GM12873 (cell line): Measurements from ENCODE around the gene C19orf85.

Experiments used
- TF ChIP-seq, protein P1 (sequence below): IDR thresholded peaks from 2 replicates; pipeline ENCODE4 v1.5.1; 2012; ENCODE audit warnings: low read depth, mild to moderate bottlenecking, moderate library complexity, low read length, control low read depth; ENCODE audit not compliant: insufficient read depth; ENCODE audit errors: missing control alignments

Gene C19orf85

DNA sequence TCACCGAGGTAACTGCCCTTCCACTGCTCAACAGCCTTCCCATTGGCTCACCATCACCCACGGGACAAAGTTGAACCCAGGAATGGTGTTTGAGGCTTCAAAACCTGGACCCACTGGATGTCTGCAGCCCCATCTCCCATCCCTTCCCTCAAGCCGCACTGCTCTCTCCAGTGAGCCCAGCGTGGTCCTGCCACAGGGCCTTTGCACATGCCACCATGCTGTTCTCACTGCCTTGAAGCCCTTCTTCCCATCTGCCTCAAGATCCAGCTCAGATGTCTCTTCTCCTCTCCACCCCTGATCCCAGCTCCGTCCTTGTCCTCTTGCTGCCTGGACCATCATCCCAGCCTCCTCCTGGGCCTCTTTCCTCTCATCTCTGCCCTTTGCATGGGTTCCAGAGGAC, 25.5 kb downstream of the C19orf85 start:
- TF ChIP-seq, protein P1, sequence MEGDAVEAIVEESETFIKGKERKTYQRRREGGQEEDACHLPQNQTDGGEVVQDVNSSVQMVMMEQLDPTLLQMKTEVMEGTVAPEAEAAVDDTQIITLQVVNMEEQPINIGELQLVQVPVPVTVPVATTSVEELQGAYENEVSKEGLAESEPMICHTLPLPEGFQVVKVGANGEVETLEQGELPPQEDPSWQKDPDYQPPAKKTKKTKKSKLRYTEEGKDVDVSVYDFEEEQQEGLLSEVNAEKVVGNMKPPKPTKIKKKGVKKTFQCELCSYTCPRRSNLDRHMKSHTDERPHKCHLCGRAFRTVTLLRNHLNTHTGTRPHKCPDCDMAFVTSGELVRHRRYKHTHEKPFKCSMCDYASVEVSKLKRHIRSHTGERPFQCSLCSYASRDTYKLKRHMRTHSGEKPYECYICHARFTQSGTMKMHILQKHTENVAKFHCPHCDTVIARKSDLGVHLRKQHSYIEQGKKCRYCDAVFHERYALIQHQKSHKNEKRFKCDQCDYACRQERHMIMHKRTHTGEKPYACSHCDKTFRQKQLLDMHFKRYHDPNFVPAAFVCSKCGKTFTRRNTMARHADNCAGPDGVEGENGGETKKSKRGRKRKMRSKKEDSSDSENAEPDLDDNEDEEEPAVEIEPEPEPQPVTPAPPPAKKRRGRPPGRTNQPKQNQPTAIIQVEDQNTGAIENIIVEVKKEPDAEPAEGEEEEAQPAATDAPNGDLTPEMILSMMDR, result no peak

DNA sequence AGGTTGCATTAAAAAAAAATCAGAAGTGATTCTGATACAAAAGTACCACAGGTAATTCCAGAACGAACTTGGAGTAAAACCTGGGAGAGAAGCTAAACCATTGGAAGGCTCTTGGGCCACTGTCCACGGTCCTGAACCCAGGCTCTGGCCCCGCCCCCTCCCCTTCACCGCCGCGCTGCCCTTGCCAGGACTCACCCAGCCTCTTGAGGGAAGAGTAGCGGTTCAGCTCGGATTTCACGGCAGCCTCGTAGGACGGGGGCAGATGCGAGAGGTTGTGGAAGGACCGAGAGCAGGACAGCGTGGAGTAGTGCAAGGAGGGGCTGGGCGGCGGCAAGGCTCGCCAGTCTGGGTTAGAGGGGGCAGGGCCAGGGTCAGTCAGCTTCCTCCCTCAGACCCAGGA, 27.1 kb downstream of the C19orf85 start:
- TF ChIP-seq, protein P1, result no peak

DNA sequence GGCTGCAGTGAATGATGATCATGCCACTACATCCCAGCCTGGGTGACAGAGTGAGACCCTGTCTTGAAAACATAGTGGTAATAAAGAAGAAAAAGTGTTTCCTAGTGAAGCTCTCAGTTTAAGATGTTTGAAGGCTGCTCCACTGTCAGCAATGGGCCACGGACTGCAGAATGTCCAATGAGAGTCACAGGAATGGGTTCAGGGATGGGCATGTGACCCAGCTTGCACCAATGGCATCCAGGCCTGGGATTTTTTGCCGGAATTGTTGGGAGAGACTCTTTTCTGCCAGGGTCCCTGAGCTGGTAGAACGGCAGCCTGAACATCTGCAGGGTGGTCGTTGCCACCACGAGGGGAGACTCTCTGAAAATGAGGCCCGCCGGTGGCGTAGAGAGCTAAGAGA, 27.7 kb downstream of the C19orf85 start:
- TF ChIP-seq, protein P1, result no peak

DNA sequence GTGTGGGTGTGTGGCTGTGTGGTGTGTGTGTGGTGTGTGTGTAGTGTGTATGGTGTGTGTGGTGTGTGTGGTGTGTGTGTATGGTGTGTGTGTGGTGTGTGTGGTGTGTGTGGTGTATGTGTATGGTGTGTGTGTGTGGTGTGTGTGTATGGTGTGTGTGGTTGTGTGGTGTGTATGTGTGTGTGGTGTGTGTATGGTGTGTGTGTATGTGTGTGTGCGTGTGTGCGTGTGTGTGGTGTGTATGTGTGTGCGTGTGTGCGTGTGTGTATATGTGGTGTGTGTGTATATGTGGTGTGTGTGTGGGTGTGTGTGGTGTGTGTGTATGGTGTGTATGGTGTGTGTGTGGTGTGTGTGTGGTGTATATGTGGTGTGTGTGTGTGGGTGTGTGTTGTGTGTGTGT, 29.5 kb downstream of the C19orf85 start:
- TF ChIP-seq, protein P1, result no peak

DNA sequence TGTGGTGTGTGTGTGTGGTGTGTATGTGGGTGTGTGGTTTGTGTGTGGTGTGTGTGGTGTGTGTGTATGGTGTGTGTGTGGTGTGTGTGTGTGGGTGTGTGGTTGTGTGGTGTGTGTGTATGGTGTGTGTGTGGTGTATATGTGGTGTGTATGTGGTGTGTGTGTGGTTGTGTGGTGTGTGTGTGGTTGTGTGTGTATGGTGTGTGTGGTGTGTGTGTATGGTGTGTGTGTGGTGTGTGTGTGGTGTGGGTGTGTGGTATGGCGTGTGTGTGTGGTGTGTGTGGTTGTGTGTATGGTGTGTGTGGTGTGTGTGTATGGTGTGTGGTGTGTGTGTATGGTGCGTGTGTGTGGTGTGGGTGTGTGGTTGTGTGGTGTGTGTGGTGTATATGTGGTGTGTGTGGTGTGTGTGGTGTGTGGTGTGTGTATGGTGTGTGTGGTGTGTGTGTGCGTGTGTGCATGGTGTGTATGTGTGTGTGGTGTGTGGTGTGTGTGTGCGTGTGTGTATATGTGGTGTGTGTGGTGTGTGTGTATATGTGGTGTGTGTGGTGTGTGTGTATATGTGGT, 30.1 kb downstream of the C19orf85 start:
- TF ChIP-seq, protein P1, result no peak

DNA sequence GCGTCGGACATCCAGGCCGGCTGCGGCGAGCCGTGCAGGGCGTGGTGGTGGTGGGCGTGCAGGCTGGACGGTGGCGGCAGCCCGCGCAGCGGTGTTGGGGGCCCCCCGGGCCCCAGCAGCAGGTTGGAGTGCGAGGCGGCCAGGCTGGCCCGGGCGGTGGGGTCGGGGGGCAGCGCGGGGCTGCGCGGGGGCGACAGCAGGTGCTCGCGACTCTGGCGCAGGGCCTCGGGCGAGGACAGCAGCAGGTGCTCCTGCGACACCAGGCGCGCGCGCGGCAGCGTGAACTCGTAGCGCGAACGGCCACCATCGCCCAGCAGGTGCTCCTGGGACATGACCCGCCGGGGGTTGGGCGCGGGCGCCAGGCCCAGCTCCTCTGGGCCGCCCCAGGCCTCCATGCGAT, 31.3 kb downstream of the C19orf85 start:
- TF ChIP-seq, protein P1, result no peak

DNA sequence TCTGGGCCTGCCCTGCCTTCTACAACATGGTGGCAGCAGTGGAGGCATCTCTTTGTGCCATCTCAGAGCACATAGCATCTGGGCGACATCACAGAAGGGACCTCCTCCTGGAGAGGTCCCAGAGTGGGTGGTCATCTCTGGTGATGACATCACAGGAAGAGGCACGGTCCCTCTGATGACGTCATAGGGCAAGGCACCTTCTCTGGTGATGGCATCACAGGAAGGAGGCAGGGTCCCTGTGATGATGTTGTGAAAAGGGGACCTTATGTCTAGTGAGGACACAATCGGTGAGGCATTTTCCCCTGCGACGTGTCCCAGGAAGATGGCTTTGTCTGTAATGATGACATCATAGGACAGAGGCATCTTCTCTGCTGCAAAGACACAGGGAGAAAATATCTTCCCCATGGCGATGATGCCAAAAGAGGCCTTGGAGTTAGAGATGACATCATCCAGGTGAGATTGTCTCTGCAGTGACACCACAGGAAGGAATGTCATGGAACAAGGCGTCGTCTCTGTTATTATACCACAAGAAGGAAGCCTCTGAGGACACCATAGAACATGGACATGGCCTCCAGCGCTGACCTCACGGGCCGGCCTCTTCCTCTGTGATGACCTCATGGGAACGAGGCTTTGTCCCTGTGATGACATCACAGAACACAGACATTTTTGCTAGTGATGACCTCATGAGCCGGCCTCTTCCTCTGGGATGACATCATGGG, 32.2 kb downstream of the C19orf85 start:
- TF ChIP-seq, protein P1, result no peak
